AG08396 (cell line): ENCODE measurements around the gene ANKRD7.

Experiments used
- DNase-seq: peaks from one replicate; pipeline ENCODE4 v3.0.0; 2012; ENCODE audit warnings: low spot score, mixed read lengths

The ANKRD7 gene, protein sequence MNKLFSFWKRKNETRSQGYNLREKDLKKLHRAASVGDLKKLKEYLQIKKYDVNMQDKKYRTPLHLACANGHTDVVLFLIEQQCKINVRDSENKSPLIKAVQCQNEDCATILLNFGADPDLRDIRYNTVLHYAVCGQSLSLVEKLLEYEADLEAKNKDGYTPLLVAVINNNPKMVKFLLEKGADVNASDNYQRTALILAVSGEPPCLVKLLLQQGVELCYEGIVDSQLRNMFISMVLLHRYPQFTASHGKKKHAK

DNA sequence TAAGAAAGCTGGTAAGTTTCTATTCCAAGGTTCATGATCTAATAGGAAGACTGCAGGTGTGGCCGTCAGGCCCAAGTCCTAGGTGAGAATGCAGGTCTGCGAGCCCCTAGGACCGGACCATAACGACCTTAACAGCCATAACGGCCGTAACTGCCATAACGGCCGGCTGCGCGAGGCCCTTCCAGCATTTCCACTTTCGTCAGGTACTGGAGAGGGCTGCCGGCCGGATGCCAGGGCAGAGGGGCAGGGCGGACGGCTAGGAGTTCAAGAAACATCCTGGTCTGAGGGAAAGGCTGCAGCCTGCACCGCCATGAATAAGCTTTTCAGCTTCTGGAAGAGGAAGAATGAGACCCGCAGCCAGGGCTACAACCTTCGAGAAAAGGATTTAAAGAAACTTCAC is at the start of gene ANKRD7:
ANKRD7 (plus strand) TSS at position 184 of the 400 bp plus-strand sequence; CDS start at position 311, 127 bp downstream.
- DNase-seq: no peak

DNA sequence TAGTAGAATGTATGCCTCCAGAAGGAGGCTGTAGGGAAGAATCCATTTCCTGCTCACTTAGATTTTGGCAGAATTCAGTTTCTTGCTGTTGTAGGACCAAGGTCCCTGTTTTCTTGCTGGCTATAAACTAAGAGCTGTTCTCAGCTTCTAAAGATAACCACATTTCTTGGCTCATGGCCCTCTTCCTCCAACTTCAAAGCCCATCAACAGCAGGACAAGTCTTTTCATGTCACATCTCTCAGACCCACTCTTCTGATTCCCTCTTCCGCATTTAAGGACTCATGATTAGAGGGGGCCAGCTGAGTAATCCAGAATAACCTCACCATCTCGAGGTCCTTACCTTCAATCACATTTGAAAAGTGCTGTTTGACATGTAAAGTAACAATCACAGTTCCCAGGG is 48.8 kb upstream of the ANKRD7 start:
- no peak for DNase-seq

DNA sequence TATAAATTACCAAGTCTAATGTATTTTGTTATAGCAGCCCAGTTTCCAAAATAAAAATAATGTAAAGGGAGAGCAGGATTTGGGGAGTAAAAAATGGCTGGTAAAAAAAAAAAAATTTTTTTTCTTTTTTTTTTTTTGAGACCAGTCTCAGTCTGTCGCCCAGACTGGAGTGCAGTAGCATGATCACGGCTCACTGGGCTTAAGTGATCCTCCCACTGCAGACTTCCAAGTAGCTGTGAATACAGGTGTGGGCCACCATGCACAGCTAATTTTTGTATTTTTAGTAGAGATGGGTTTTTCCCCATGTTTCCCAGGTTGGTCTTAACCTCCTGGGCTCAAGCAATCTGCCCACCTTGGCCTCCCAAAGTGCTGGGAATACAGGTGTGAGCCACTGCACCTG is 45.3 kb upstream of the ANKRD7 start:
- DNase-seq: no peak

DNA sequence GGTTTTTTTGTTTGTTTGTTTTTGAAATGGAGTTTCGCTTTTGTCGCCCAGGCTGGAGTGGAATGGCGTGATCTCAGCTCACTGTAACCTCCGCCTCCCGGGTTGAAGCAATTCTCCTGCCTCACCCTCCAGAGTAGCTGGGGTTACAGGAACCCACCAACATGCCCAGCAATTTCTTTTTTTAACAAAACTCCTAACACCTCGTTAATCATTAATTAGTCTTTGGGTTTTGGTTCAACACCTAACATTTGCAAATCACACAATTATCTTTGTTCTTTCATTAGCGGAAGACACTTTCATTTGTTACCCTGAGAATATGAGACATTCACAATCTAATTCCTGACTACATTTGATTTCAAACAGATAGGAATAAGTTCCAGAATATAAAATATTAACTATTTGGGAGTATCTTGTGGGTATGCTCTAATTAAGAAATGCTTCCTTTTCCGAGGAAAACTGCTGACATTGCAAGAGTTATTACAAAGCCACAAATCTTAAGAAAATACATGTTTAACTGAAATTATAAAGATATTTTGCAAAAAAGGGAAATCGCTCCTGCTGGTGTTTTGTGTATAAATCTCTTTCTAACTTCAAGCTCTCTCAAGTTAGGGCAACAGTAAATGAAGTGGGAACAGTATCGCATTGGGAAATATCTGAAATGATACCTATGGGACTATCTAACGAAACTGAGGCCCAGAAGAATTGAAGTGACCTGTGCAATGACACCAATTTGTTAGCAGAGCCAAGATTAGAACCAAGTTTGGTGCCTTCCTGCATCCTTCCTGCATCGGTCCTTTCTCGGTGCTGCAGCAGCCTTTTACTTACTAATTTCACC is 41.7 kb upstream of the ANKRD7 start:
- DNase-seq: peak; percentile 4

DNA sequence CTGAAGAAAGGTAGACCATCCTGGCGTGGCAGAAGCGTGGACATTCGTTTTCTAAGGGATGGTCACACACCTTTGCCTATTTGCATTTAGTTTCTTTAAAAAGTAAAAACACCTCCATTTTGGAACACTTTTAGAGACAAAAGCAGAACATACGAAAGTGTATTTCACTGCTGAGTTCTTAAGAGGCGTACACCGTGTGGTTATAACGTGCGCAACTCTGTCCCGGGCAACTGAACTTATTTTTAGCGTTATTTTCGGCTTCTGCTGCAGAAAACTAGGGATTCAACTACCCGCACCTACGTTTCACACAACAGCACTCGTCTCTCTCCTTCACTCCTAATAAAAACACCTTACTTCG is 41.1 kb upstream of the ANKRD7 start:
- no peak for DNase-seq

DNA sequence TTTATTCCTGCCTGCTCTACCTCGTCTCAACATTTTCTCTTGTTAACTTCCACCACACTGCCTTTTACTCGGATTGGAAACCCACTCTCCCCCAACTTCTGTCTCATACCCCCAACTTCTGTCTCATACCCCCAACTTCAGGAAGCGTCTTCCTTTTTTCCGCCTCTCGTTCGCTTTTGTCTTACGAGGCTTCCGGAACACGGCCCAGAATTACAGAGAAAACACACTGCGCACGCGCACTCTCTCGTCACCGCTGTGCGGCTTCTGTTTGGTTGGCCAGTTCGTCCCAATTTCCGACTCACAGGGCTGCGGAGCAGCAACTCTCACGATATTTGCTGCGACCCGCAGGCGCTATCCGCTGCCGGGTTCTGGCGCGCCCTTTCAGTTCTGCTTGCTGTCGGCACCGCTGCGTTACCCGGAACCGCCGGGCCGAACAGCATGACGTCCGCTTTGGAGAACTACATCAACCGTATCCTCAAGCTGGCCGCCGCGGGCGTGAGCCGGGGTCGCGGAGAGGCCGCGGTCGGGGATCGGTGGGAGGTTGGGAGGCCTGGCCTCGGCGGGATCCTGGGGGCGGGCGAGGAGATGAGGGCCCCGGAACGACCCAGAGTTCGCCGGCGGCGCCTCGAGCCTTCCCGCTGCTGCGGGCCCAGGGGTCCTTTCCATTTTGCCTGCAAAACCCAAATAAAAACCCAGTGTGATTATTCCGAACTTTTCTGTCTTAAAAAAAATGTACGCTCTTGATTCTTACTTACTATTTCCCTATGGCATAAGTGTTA is 40.5 kb upstream of the ANKRD7 start, which contains the start of gene LSM8:
LSM8 (plus strand) TSS at position 379 of the 779 bp plus-strand sequence; CDS start at position 439, 60 bp downstream.
- DNase-seq: peak; percentile 97

DNA sequence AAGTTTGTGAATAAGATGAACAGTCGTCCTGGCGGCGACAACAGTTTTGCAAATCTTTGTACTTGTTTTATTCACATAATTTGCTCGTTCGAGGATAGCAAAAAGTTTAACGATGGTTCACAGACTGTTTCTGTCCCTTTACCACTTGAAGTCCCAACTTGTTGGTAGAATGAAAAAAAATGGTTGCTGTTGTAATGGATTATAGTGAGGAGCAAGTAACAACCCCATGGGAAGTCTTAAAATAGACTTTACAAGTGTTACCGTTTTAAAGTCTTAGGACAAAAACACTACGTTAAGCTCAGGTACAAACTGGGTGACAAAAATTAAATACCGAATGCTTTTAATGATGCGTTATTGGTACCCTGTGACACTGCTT is 40.0 kb upstream of the ANKRD7 start:
- DNase-seq: no peak

DNA sequence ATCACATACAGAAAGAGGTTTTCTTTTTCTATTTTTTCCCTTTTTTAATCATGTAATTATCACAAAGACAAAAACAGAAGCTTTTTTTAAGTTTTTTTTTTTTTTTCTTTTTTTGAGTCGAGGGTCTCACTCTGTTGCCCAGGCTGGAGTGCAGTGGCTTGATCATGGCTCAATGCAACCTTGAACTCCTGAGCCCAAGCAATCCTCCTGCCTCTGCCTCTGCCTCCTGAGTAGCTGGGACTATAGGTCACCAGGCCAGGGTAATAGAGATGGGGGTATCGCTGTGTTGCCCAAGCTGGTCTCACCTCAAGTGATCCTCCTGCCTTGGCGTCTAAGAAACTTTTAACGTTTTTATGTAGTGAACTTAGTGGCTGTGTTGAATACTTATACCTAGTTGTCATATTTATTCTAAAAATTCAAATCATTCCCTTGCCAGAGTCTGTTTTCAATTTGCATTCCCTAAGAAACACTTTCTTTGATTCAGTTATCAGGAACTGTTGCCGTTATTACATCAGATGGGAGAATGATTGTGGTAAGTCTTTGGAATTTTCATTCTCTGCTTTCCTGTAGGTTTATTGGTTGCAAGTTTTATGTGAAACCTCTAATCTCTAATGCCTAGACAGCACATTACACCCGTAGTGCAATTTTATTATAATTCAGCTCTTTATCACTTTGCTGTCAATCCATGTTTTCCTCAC is 39.2 kb upstream of the ANKRD7 start:
- no peak for DNase-seq

DNA sequence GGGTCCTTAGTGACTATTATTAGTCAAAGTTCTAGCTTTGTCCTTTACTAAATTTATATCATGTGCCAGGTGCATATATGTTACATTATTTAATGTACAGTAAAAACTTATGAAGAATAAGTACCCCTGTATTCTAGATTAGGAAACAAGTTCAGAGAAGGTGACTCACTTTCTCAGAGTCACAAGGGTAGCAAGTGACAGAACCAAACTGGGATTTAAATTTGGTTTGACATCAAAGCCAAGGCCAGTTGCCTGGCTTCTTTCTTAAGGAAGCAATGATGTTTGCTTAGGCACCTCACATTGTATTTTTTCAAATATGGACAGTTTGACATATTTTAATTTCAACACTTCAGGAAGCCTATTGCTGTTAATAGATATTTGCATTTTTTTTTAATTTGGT is 38.0 kb upstream of the ANKRD7 start:
- DNase-seq: no peak

DNA sequence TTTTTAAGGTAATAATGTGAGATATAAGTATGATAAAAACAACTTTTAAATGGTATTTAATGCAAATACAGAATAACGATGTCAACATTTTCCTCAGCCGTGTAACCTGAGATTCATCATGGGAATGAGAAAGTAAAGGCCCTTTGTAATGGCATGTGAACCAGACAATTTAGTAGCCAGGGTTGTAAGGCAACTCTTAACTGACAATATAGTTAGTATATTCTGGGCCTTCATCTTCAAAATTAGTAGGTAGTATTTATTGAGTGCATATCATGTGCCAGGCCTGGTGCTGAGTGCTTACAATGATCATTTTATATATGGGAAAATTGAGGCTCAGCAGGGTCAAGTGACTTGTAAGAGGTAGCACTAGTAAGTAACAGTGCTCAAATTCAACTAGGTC is 29.9 kb upstream of the ANKRD7 start:
- DNase-seq: no peak

DNA sequence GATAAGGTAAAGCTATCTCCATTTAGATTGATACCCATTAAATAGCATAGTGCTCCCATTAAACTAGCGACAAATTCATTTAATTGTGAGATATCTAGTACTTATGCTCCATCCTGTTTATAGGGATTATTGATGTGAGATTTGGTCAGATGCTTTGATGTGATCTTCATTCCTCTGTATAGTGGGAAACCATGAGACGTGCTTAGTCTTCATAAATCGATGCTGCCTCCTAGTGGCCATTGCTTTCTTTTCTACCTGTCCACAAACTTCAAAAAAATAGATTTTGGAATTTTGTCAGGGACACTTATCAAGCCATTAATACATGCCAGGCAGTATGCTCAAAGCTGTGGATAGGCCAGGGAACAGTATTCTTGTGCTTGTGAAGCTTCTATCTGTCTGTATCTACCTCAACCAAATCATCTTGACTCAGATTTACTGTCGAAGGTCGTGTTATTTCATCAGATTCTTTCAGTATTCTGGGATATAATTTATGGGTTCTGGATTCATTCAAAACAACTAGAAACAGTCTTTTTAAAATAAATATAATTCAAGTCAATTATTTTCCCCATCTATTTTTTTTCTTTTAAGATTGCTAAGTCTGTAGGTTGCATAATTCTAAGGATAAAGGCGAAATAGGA is 28.5 kb upstream of the ANKRD7 start:
- DNase-seq: peak; percentile 37

DNA sequence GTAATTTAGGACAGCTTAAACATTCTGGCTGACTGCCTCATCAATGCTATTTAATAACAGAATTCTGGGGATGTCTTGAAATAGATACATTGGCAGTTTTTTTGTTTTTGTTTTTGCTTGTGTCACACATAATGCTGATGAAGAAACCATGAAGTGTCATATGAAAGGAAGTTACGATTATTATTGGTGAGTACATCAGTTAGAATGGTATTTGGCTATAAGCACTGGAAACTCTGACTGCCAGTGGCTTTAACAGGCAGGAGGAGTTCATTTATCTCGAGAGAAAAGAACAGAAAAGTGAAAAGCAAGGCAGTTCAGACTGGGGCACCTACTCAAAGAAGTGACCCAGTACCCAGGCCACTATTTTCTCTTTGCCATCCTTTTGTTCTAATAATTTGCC is 22.4 kb upstream of the ANKRD7 start:
- no peak for DNase-seq

DNA sequence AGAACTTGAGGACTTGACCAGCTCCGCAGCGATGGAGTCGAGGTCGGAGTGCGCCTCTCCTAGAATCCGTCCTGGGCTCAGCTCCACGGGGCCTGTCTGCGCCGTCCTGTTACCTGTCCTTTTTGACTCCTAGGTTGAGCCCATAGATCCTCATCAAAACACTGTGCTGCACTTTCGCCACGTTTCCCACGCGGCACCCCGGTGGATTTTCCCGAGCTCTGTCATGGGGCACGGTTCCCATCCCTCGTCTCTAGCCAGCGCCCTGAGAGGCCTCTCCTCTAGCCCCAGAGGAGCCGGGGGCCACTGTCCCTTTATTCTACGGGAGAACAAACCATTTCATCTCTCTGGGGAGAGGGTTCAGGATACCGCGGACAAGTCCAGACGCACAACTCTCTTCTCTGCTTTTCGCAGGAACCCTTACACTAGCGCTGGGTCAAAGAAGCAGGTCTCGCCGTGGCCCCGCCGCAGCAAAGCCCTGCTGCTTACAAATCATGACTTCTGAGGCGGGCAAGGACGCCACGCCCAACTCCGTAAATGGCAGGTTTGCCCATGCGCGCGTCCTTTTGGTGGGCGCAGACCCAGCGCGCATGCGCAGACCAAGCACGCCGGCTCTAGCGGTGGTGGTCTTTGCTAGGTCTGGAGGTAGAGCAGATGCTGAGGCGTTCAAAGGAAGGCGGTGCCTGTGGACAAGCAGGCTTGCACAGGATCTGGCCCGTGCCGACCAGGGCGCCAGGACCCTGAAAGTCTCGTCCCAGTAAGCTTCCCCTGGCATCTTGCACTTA is 10.3 kb upstream of the ANKRD7 start:
- peak; percentile 89 for DNase-seq

DNA sequence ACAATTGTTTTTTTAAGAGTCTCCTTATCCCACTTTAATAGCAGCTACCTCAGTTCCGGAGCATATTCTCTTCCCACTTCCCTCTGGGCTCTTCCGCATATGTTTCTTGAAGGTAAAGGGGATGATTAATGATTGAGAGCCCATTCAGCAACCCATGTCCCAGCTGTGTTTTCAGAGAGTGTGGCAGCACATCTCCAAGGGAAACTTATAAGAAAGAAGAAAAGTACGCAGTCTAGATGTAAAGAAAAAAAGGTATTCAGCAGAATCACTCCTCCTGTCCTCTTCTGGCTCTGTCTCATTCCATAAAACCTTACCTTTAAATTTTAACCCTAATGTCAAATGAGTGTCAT is 9.7 kb upstream of the ANKRD7 start:
- no peak for DNase-seq

DNA sequence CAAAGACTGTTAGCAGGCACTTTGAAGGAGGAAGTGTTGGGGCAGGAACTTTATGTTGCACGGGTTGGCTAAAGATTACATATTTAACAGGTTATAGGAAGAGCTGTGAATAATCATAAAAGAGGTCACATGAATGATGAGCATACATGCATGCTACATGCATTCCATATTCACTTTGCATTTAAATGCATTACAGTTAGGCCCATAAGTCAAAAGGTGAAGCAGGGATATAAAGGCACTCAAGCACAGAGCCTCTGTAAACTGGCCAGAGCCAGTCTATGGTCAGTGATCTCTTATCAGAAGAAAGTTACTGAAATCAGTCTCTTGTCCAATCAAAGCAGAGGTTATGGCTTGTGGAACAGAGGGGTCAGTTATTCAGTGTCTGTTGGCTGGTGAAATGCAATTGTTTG is 7.3 kb upstream of the ANKRD7 start:
- DNase-seq: no peak

DNA sequence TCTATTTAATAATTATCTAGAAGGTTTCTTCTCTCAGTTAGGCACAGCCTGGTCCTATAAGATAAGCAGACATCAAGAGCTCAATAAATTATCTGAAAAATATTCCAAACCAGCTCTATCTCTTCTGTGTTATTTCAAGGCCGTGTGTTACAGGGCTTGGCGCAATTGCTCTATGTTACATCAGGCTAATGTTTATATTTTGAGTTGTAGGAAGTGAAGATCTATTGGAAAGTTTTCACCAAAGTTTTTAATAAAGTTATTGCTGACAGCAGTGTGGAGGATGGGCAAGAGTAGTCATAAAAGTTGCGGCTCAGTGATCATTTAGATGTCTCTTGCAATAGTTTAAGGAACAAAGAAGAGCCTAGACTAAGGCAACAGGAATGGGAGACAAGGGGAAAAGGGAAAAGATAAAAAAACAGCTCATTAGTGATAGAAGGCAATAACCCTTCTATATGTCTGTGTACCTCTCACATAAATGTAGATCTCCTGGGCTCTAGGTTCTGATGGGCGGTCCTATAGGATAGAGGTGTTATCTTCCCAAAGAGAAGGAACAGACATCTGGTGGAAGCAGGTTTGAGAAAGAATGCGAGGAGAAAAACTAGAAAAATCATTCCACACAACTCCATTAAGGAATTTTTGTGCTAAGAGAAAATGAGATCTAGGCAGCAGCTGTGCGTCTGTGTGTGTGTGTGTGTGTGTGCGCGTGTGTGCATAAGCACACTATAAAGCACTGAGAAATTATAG is 5.9 kb upstream of the ANKRD7 start:
- DNase-seq: no peak

DNA sequence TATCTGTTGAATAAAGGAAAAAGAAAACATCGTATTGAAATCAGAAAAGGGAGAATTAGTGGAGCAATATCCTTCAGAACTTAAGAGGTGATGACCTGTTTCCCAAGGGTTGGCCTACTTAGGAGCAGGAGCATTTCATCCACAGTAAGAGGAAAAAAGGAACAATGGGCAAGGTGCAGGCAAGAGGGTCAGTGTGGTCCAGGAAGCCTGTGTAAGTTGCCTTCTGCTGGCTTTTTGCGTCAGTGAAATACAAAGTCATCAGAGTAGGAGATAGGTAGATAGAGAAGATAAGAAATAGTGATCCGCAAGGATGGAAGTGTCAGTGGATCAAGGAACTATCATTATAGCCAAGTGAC is 5.4 kb upstream of the ANKRD7 start:
- DNase-seq: no peak

DNA sequence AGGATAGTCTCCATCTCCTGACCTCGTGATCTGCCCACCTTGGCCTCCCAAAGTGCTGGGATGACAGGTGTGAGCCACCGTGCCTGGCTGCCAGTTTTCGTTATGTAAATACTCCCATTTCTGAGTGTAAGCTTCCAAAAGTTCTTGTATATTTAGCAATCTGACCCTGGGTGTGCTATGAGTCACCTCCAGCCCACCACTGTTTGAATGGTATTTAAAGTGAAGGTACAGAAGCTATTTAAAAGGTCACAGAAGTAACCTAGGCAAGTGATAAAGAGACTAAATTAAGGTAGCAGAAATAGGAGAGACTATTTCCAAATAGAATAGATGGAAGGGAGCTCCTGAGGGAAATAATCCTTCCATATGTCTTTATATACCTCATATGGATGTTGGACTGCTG is 3.9 kb upstream of the ANKRD7 start:
- DNase-seq: no peak

DNA sequence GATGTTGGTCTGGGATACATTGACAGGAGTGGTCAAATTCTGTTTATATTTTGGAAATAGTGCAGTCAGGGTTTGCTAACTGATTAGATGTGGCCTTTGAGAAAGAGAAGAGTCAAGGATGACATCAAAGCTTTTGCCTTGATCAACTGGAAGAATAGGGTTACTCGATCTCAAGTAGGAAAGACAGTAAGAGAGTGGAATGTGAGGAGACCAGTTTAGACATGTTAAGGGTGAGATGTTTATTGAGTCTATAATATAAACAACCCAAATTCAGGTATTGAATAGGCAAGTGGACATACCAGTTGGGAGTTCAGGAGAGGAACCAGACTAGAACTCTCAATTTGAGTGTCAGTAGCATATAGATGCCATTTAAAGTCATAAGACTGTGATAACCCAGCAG is 1.9 kb upstream of the ANKRD7 start:
- no peak for DNase-seq

DNA sequence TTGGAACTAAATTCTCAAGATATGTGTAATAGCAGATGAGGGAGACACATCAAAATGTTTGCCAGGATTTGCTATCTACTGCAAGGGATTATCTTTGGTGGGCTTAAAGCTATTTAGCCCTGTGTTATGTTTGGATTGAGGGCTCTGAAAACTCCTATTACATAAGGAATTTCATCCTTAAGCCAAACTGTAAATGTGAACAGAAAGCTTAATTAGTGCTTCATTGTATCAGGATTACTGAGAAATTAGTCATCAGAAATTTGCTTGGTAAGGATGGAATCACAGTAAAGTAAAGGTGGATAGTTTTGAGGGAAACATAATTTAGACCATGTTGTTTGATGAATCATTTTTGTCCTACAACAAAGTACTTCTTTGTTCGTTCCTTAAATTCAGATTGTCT is 8.3 kb downstream of the ANKRD7 start:
- DNase-seq: no peak
